ENCODE results near the gene GNPDA1.

GNPDA1 gene

GRCh38 chr5:142015781-142016533, 3.1 kb upstream of the GNPDA1 start:
- DNase-seq (ENCODE audit: low read depth in 1 of 2, low spot score in 1 of 2), result no peak
- TF ChIP-seq JUND (IDR thresholded peaks at IDR 0.05; ENCODE audit: low read depth), result no peak
- in situ Hi-C loops (cut with HindIII; ENCODE audit: low pct_unique_long_range_greater_than_20kb, low sequenced_read_pairs), result no loop called here

GRCh38 chr5:142014911-142015584, 2.2 kb upstream of the GNPDA1 start:
- in situ Hi-C loops (cut with HindIII; ENCODE audit: low pct_unique_long_range_greater_than_20kb, low sequenced_read_pairs), result no loop called here
- DNase-seq (ENCODE audit: low read depth in 1 of 2, low spot score in 1 of 2), result peak; percentile 62 to 71
- TF ChIP-seq JUND (IDR thresholded peaks at IDR 0.05; ENCODE audit: low read depth), result no peak

- TF ChIP-seq JUND (IDR thresholded peaks at IDR 0.05; ENCODE audit: low read depth), result no peak
These were observed 1.1 kb upstream of the GNPDA1 start for GRCh38 chr5:142013734-142014521.

GRCh38 chr5:142012186-142012785, 541 bp downstream of the GNPDA1 start:
- no peak for TF ChIP-seq JUND (IDR thresholded peaks at IDR 0.05; ENCODE audit: low read depth)
- in situ Hi-C loops (cut with HindIII; ENCODE audit: low pct_unique_long_range_greater_than_20kb, low sequenced_read_pairs), result no loop called here
- DNase-seq (ENCODE audit: low read depth in 1 of 2, low spot score in 1 of 2), result peak in 1 of 2 experiments; percentile 54

More at GRCh38 chr5:142013734-142014521, 1.1 kb upstream of the GNPDA1 start:
- in situ Hi-C loops (cut with HindIII; ENCODE audit: low pct_unique_long_range_greater_than_20kb, low sequenced_read_pairs), result no loop called here
- no peak for DNase-seq (ENCODE audit: low read depth in 1 of 2, low spot score in 1 of 2)

GRCh38 chr5:142011572-142012185, 1.1 kb downstream of the GNPDA1 start:
- in situ Hi-C loops (cut with HindIII; ENCODE audit: low pct_unique_long_range_greater_than_20kb, low sequenced_read_pairs), result no loop called here
- DNase-seq (ENCODE audit: low read depth in 1 of 2, low spot score in 1 of 2), result no peak
- no peak for TF ChIP-seq JUND (IDR thresholded peaks at IDR 0.05; ENCODE audit: low read depth)

GRCh38 chr5:142009886-142010285, 2.9 kb downstream of the GNPDA1 start:
- in situ Hi-C loops (cut with HindIII; ENCODE audit: low pct_unique_long_range_greater_than_20kb, low sequenced_read_pairs), result no loop called here
- TF ChIP-seq JUND (IDR thresholded peaks at IDR 0.05; ENCODE audit: low read depth), result no peak
- DNase-seq (ENCODE audit: low read depth in 1 of 2, low spot score in 1 of 2), result no peak

- DNase-seq (ENCODE audit: low read depth in 1 of 2, low spot score in 1 of 2), result no peak
- no peak for TF ChIP-seq JUND (IDR thresholded peaks at IDR 0.05; ENCODE audit: low read depth)
- in situ Hi-C loops (cut with HindIII; ENCODE audit: low pct_unique_long_range_greater_than_20kb, low sequenced_read_pairs), result no loop called here
These were observed 4.0 kb downstream of the GNPDA1 start for GRCh38 chr5:142008813-142009212.

GRCh38 chr5:142007237-142007544, 5.6 kb downstream of the GNPDA1 start:
- TF ChIP-seq JUND (IDR thresholded peaks at IDR 0.05; ENCODE audit: low read depth), result no peak
- no peak for DNase-seq (ENCODE audit: low read depth in 1 of 2, low spot score in 1 of 2)
- in situ Hi-C loops (cut with HindIII; ENCODE audit: low pct_unique_long_range_greater_than_20kb, low sequenced_read_pairs), result no loop called here

GRCh38 chr5:142006363-142007236, 6.2 kb downstream of the GNPDA1 start:
- TF ChIP-seq JUND (IDR thresholded peaks at IDR 0.05; ENCODE audit: low read depth), result no peak
- in situ Hi-C loops (cut with HindIII; ENCODE audit: low pct_unique_long_range_greater_than_20kb, low sequenced_read_pairs), result no loop called here
- no peak for DNase-seq (ENCODE audit: low read depth in 1 of 2, low spot score in 1 of 2)

- DNase-seq (ENCODE audit: low read depth in 1 of 2, low spot score in 1 of 2), result no peak
- no peak for TF ChIP-seq JUND (IDR thresholded peaks at IDR 0.05; ENCODE audit: low read depth)
- in situ Hi-C loops (cut with HindIII; ENCODE audit: low pct_unique_long_range_greater_than_20kb, low sequenced_read_pairs), result no loop called here
These were observed 9.5 kb downstream of the GNPDA1 start for GRCh38 chr5:142003266-142003800.
